Measurements from ENCODE around the gene ACTR10.
A peak's percentile ranks its signal among the peaks of the same experiment; 100 is the strongest.

ACTR10 gene

GRCh38 chr14:58276208-58276607 is 76.3 kb downstream of the ACTR10 start:
- H3K27ac ChIP-seq: no peak overlapping the region
- TF ChIP-seq CTCF (conservative IDR thresholded peaks at IDR 0.05): no peak

DNA sequence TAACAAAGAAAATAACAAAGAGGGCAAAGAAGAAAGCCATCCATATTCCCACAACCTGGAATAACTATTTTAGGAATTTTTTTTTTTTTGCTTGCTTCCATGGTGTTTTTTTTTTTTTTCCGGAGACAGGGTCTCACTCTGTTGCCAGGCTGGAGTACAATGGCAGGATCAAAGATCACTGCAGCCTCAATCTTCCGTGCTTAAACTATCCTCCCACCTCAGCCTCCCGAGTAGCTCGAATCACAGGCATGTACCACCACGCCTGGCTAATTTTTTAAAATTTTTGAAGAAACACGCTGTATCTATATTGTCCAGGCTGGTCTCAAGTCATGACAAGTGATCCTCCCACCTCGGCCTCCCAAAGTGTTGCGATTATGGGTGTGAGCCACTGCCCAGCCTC is 78.2 kb downstream of the ACTR10 start:
- H3K27ac ChIP-seq: no peak overlapping the region
- no peak for TF ChIP-seq CTCF (conservative IDR thresholded peaks at IDR 0.05)

GRCh38 chr14:58280954-58281787 is 81.2 kb downstream of the ACTR10 start:
- no peak for TF ChIP-seq CTCF (conservative IDR thresholded peaks at IDR 0.05)
- 0 out of 2 replicates have a peak overlapping the region, but pooled peaks have one; percentile 1 for H3K27ac ChIP-seq

DNA sequence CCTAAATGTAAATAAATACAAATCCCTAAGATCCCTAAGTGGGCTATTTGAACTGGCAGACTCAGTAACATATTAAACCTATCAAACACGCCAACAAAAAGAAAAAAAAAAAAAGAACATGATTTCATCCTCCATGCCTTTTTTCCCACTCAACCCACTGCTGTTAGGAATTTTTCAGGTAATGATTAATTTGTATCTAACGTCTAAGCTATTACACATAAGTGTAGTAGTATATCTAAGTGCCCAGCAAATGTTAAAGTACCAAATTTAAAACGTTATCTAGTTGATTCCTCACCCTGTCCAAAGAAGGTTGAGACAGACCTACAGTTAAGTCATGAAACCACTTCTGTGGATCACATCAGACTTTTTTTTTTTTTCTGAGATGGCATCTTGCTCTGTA is 82.0 kb downstream of the ACTR10 start:
- no peak overlapping the region for H3K27ac ChIP-seq
- no peak for TF ChIP-seq CTCF (conservative IDR thresholded peaks at IDR 0.05)

DNA sequence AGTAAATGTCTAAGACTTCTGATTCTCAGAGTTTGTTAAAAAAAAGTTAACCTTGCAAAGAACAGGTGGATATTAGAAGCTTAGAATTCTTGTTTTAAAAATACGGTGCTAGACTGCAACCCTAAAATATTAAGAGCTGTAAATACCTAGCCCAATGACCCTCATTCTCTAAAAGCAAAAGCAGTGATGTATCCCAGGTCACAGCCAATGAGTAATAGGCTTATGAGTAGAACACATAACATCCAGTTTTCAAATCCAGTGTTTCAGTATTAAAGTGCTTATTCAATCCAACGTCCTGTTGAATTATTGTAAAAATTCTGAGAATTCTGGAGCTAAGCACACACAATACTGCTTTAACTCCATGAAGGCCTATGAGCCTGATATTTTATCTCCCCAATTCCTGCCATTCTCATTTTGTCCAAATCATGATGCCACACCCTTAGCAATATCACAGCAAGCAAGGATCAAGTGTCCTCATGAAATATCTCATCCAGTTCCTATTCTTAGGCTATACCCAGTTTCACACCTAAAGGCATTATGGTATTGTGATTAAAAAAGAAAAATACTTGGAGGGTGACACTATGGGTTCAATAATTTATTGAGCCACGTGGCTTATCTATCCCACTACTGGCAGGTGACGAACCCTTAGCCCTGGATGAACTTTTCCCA is 83.1 kb downstream of the ACTR10 start:
- TF ChIP-seq CTCF (conservative IDR thresholded peaks at IDR 0.05): no peak
- H3K27ac ChIP-seq: no peak overlapping the region

- no peak for TF ChIP-seq CTCF (conservative IDR thresholded peaks at IDR 0.05)
- H3K27ac ChIP-seq: no peak overlapping the region
These were observed 83.8 kb downstream of the ACTR10 start for GRCh38 chr14:58283730-58284129.

- TF ChIP-seq CTCF (conservative IDR thresholded peaks at IDR 0.05): no peak
- no peak overlapping the region for H3K27ac ChIP-seq
These were observed 85.2 kb downstream of the ACTR10 start for GRCh38 chr14:58285132-58285531.

All from VCaP (cell line).